Kidney epithelial cell (primary cell): Measurements from ENCODE around the gene GALNS. TPM values are rescaled to one million over a fixed set of nuclear protein-coding genes. Genes with fewer than 3 reads are reported as not detected.
A peak's percentile ranks its signal among the peaks of the same experiment; 100 is the strongest.

ENCODE experiments used
- DNase-seq: peaks from one replicate; pipeline ENCODE4 v3.0.0-alpha.2; 2010; ENCODE audit warnings: low read depth
- H3K27me3 ChIP-seq: 2 replicates; pipeline ENCODE4 v1.6.0; 2011; ENCODE audit warnings: low read length; ENCODE audit not compliant: control insufficient read depth, insufficient read depth
- H3K36me3 ChIP-seq: 2 replicates; pipeline ENCODE4 v1.5.1; 2011; ENCODE audit warnings: low read length; ENCODE audit not compliant: control insufficient read depth, insufficient read depth
- H3K4me3 ChIP-seq: 2 replicates; pipeline ENCODE4 v1.5.1; 2011; ENCODE audit warnings: low read depth, mild to moderate bottlenecking, control low read depth, low read length
- CTCF ChIP-seq: IDR thresholded peaks from 2 replicates; pipeline ENCODE4 v1.5.1; 2011; ENCODE audit warnings: mild to moderate bottlenecking, moderate library complexity, low read length, control low read depth, inconsistent platforms; ENCODE audit not compliant: insufficient read depth, poor library complexity, severe bottlenecking
- total RNA-seq: library from RNA; depleted of rRNA; stranded (reverse); fragments of >200 nt; gene quantifications from 2 replicates; pipeline ENCODE4 v1.2.3, GENCODE V29; 2015

The GALNS gene
- total RNA-seq, 1 donor from 2014 or later, result 23.6 TPM

- TF ChIP-seq CTCF, result no peak
- peak; percentile 25 for DNase-seq
- Histone ChIP-seq H3K27me3 (peaks cover 6% of the 10 kb centered on the region), H3K36me3 (peaks cover 2% of the 10 kb centered on the region), H3K4me3 (peak overlapping the region; percentile 62)
These were observed 45.6 kb downstream of the GALNS start for GRCh38 chr16:88810912-88811768.

GRCh38 chr16:88810166-88810911 lies 46.4 kb downstream of the GALNS start:
- DNase-seq, result no peak
- H3K36me3 ChIP-seq, result peaks cover 2% of the 10 kb centered on the region
- H3K4me3 ChIP-seq, result peak overlapping the region; percentile 62
- H3K27me3 ChIP-seq, result peaks cover 2% of the 10 kb centered on the region
- no peak for TF ChIP-seq CTCF

- no peak for TF ChIP-seq CTCF
- no peaks in the 10 kb centered on the region for H3K27me3 ChIP-seq
- peaks cover 2% of the 10 kb centered on the region for H3K36me3 ChIP-seq
- no peak overlapping the region for H3K4me3 ChIP-seq
- DNase-seq, result no peak
These were observed 47.0 kb downstream of the GALNS start for GRCh38 chr16:88809676-88810165.

- H3K36me3 ChIP-seq, result peaks cover 2% of the 10 kb centered on the region
- H3K4me3 ChIP-seq, result no peak overlapping the region
- TF ChIP-seq CTCF, result no peak
These were observed 47.6 kb downstream of the GALNS start for GRCh38 chr16:88809068-88809675.

GRCh38 chr16:88807626-88808453 lies 48.9 kb downstream of the GALNS start:
- Histone ChIP-seq H3K27me3 (no peaks in the 10 kb centered on the region), H3K36me3 (peaks cover 2% of the 10 kb centered on the region), H3K4me3 (no peak overlapping the region)
- no peak for TF ChIP-seq CTCF
- no peak for DNase-seq

More at GRCh38 chr16:88809068-88809675, 47.6 kb downstream of the GALNS start:
- no peak for DNase-seq
- H3K27me3 ChIP-seq, result no peaks in the 10 kb centered on the region
